ENCODE data around the gene ANKRD40CL.

DNA sequence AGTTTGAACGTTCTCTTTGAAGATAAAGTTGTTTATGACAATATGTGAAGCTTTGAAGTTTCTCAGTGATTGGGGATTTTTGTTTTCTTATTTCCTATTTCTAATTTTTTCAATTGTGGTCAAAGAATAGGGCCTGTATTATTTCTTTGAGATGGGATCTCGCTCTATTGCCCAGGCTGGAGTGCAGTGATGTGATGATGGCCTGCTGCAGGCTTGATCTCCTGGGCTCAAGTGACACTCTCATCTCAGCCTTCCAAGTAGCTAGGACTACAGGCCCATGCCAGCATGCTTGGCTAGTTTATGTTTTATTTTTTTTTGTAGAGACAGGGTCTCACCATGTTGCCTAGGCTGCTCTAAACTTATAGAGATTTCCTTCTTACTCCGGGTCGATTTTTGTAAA, 11.7 kb upstream of the ANKRD40CL start:
- TF ChIP-seq POLR2A (IDR thresholded peaks at IDR 0.05): no peak
- TF ChIP-seq, protein P1, sequence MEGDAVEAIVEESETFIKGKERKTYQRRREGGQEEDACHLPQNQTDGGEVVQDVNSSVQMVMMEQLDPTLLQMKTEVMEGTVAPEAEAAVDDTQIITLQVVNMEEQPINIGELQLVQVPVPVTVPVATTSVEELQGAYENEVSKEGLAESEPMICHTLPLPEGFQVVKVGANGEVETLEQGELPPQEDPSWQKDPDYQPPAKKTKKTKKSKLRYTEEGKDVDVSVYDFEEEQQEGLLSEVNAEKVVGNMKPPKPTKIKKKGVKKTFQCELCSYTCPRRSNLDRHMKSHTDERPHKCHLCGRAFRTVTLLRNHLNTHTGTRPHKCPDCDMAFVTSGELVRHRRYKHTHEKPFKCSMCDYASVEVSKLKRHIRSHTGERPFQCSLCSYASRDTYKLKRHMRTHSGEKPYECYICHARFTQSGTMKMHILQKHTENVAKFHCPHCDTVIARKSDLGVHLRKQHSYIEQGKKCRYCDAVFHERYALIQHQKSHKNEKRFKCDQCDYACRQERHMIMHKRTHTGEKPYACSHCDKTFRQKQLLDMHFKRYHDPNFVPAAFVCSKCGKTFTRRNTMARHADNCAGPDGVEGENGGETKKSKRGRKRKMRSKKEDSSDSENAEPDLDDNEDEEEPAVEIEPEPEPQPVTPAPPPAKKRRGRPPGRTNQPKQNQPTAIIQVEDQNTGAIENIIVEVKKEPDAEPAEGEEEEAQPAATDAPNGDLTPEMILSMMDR (IDR thresholded peaks at IDR 0.05): no peak

Data from esophagus squamous epithelium (tissue), 4 donors.